ENCODE measurements around the gene UBAC2. TPM values are rescaled to one million over a fixed set of nuclear protein-coding genes. Genes with fewer than 3 reads are reported as not detected.

Gene UBAC2
- total and polyA plus RNA-seq, 2 of the 8 experiments (the other 6 are each of a cell fraction or from before 2014, with no cell fraction given) = 75.9 to 76.9 TPM

GRCh38 chr13:99312493-99312883, 111.8 kb downstream of the UBAC2 start (continued):
- TF ChIP-seq CHD7 (IDR thresholded peaks at IDR 0.05; ENCODE audit: insufficient replicate concordance, low read length) = no peak
